Measurements from ENCODE around the gene TMEM242. TPM values are rescaled to one million over a fixed set of nuclear protein-coding genes. Genes with fewer than 3 reads are reported as not detected.

Gene TMEM242
- total RNA-seq, result 10 to 100 TPM; 10.1 to 10.8 TPM

DNA sequence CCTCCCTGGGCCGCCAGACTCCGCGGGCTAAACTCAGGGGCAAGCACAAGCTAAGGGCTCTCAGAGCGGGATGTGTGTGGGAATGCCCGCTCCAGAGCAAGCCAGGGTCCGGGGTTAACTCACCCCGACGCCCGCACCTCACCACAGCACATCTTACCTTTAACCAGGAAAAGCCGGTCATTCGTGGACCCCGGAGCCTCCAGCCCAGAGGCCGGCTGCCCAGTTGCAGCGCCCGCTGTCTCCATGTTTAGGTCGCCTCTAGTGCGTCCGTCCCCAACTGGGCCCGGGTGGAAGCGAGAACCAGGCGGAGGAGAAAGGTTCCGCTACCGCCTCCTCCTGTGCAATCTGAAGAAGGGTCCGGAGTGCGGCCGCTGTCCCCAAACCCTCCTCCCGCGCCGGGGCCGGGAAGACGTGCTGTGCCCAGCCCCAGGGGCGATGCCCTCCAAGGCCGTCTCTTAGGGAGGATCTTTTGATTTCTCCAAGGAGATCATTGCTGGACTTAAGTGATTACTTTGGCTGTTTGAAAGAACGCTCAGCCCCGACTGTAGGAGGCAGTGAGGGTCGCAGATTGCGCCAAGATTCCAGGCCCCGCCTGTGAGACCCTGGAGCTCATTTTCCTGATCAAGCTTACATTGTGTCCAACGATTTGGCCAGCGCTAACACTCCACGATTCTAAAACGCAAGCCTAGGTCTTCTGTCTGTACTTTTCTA is at the start of gene TMEM242:
TMEM242 (minus strand) TSS at position 265 of the 711 bp plus-strand sequence; CDS start at position 245, 20 bp downstream.
- peaks cover 5% of the 10 kb centered on the region for H3K27me3 Mint-ChIP-seq
- H3K4me3 Mint-ChIP-seq, result peak within 1 kb of the TSS; percentile 94
- DNase-seq, result peak; percentile 91
- H3K36me3 Mint-ChIP-seq (ENCODE audit: low read depth), result peaks cover 12% of the 10 kb centered on the region
- POLR2A ChIA-PET, result interaction anchor here (0.7 to 5.7 kb wide), 23 partner anchors 8 to 545 kb away, joined by 3 to 53 read pairs (median 4); partner anchors contain the start of gene ZDHHC14
- peaks cover 50% of the 10 kb centered on the region for H3K4me1 Mint-ChIP-seq
- peak within 1 kb of the TSS; percentile 81 for H3K27ac Mint-ChIP-seq
- no peaks in the 10 kb centered on the region for H3K9me3 Mint-ChIP-seq
- CTCF ChIA-PET, result interaction anchor here (0.7 to 4.5 kb wide), 9 partner anchors 9 to 343 kb away, joined by 3 to 39 read pairs (median 4); no protein-coding TSS in a partner anchor

DNA sequence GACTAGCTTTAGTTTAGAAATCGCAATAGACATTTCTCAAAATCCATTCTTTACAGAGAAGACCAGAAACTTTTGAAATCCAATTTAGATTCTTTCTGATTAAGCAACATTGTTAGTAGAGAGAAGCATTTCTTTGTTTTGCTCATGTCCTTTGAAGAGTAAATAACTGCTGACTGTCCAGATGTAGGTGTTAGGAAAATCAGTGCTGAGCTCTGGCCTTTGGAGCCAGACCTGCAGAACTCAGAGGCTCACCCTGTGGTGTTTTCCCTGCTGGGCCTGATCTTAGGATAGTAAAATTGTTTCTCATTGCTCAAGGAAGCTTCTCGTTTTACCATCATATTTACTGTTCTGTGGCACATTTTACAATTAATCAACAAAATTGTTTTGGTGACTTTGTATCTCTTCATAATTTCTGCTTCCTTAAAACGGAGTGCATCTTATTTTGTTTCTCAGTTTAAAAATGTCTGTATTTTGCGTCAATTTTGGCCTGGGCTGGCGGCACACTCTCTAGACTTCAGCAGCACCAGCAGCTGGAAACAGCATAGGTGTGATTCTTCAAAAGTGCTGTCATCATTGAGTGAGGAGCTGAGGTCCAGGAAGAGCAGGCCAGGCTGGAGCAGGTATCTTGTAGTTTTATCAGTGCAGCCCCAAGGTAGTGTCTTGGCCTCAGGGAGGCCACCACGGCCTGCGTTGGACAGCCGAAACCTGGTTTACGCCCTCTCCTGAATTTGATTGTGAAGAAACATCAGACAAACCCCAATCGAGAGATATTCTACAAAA is 49.4 kb upstream of the TMEM242 start:
- H3K27ac Mint-ChIP-seq, result no peak overlapping the region
- peaks cover 16% of the 10 kb centered on the region for H3K4me1 Mint-ChIP-seq
- no peak overlapping the region for H3K4me3 Mint-ChIP-seq
- H3K27me3 Mint-ChIP-seq, result peaks cover 33% of the 10 kb centered on the region
- no peaks in the 10 kb centered on the region for H3K9me3 Mint-ChIP-seq
- POLR2A ChIA-PET, result interaction anchor here (0.8 kb wide), 1 partner anchor 50 kb away, joined by 3 read pairs; no protein-coding TSS in a partner anchor
- no peak for DNase-seq
- H3K36me3 Mint-ChIP-seq (ENCODE audit: low read depth), result no peaks in the 10 kb centered on the region
- CTCF ChIA-PET, result no interaction called here

DNA sequence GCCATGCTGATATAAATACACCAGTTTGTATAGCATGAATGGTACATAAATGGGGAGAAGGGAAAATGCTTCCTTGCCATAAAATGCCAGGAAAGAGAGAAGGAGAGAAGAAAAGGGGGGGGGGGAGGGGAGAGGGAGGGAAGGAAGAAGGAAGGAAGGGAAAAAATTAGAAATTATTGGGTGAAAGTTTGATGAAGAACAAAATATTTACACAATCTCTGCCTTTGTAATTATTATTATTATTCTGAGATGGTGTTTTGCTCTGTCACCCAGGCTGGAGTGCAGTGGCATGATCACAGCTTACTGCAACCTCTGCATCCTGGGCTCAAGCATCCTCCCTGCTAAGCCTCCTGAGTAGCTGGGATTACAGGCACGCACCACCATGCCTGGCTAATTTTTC is 47.4 kb upstream of the TMEM242 start:
- ChIA-PET CTCF (interaction anchor here (1.0 kb wide), 2 partner anchors 9 kb away, joined by 3 read pairs; no protein-coding TSS in a partner anchor), POLR2A (interaction anchor here (1.5 to 3.5 kb wide), 2 partner anchors 9 to 47 kb away, joined by 5 to 17 read pairs; partner anchors contain the start of genes TMEM242 and ZDHHC14)
- Mint-ChIP-seq H3K36me3 (ENCODE audit: low read depth) (no peaks in the 10 kb centered on the region), H3K4me1 (peaks cover 14% of the 10 kb centered on the region), H3K27me3 (peaks cover 40% of the 10 kb centered on the region), H3K27ac (no peak overlapping the region), H3K4me3 (no peak overlapping the region), H3K9me3 (no peaks in the 10 kb centered on the region)
- DNase-seq, result no peak

- no peak overlapping the region for H3K4me3 Mint-ChIP-seq
- peaks cover 14% of the 10 kb centered on the region for H3K4me1 Mint-ChIP-seq
- ChIA-PET POLR2A (interaction anchor here (1.5 to 3.5 kb wide), 2 partner anchors 10 to 12 kb away, joined by 3 to 17 read pairs; partner anchors contain the start of gene ZDHHC14), CTCF (interaction anchor here (1.1 to 1.3 kb wide), 2 partner anchors 8 to 40 kb away, joined by 3 to 4 read pairs; no protein-coding TSS in a partner anchor)
- H3K27me3 Mint-ChIP-seq, result peaks cover 43% of the 10 kb centered on the region
- H3K27ac Mint-ChIP-seq, result no peak overlapping the region
- no peak for DNase-seq
- H3K9me3 Mint-ChIP-seq, result no peaks in the 10 kb centered on the region
- H3K36me3 Mint-ChIP-seq (ENCODE audit: low read depth), result no peaks in the 10 kb centered on the region
Measured at GRCh38 chr6:157368359-157369049, 45.2 kb upstream of the TMEM242 start.

- Mint-ChIP-seq H3K9me3 (no peaks in the 10 kb centered on the region), H3K27me3 (peaks cover 40% of the 10 kb centered on the region), H3K4me1 (peaks cover 14% of the 10 kb centered on the region), H3K27ac (no peak overlapping the region), H3K36me3 (ENCODE audit: low read depth) (no peaks in the 10 kb centered on the region), H3K4me3 (no peak overlapping the region)
- ChIA-PET CTCF (interaction anchor here (1.5 kb wide), 1 partner anchor 300 kb away, joined by 4 read pairs; no protein-coding TSS in a partner anchor), POLR2A (no interaction called here)
- DNase-seq, result no peak
Measured at GRCh38 chr6:157366648-157367047, 43.3 kb upstream of the TMEM242 start.

DNA sequence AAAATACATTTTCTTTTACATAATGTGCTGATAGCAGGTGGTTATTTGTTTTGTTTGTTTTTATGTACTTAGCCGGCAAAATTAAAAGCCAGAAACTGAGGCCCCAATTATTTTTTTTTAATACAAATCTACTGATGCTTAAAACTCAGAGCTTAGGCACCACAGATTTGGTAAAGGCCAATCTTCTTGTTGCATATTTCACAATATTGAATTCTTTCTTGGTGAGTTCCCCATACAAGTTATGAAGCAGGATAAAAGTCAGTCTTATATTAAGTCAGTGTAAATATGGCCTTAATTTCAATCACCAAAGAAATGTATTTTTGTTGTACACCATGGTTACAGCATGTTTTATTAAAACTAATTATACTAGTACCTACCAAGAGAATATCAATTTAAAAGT is 41.4 kb upstream of the TMEM242 start:
- no peak overlapping the region for H3K4me3 Mint-ChIP-seq
- CTCF ChIA-PET, result no interaction called here
- H3K4me1 Mint-ChIP-seq, result peaks cover 10% of the 10 kb centered on the region
- POLR2A ChIA-PET, result interaction anchor here (1.1 kb wide), 1 partner anchor 21 kb away, joined by 3 read pairs; no protein-coding TSS in a partner anchor
- no peak overlapping the region for H3K27ac Mint-ChIP-seq
- no peaks in the 10 kb centered on the region for H3K36me3 Mint-ChIP-seq (ENCODE audit: low read depth)
- H3K9me3 Mint-ChIP-seq, result no peaks in the 10 kb centered on the region
- peaks cover 32% of the 10 kb centered on the region for H3K27me3 Mint-ChIP-seq
- no peak for DNase-seq

DNA sequence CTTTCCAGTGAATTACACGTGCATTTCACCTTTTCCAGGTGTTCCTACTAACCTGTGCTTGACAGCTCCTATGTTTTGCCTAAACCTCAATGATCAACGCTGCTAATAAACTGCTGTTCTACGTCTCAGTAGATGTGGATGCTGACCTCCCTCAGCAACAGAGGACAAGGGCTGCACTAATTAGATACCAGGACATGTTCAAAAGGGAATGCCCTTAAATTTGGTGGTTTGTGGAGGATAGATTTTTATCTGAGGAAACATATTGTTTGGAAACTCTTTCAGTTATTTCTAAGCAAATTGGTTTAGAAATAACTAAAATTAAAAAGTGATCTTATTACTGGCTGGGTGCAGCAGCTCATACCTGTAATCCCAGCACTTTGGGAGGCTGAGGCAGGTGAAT is 38.6 kb upstream of the TMEM242 start:
- Mint-ChIP-seq H3K27ac (no peak overlapping the region), H3K36me3 (ENCODE audit: low read depth) (no peaks in the 10 kb centered on the region), H3K4me3 (no peak overlapping the region), H3K4me1 (no peaks in the 10 kb centered on the region), H3K9me3 (no peaks in the 10 kb centered on the region), H3K27me3 (peaks cover 30% of the 10 kb centered on the region)
- ChIA-PET CTCF (no interaction called here), POLR2A (interaction anchor here (1.9 kb wide), 1 partner anchor 18 kb away, joined by 8 read pairs; no protein-coding TSS in a partner anchor)
- DNase-seq, result no peak

GRCh38 chr6:157358287-157358686 is 35.0 kb upstream of the TMEM242 start:
- ChIA-PET POLR2A (no interaction called here), CTCF (interaction anchor here (0.7 to 1.1 kb wide), 2 partner anchors 30 to 44 kb away, joined by 3 to 5 read pairs; no protein-coding TSS in a partner anchor)
- Mint-ChIP-seq H3K27ac (no peak overlapping the region), H3K27me3 (peaks cover 29% of the 10 kb centered on the region), H3K9me3 (no peaks in the 10 kb centered on the region), H3K4me1 (no peaks in the 10 kb centered on the region), H3K36me3 (ENCODE audit: low read depth) (no peaks in the 10 kb centered on the region), H3K4me3 (no peak overlapping the region)
- DNase-seq, result no peak

DNA sequence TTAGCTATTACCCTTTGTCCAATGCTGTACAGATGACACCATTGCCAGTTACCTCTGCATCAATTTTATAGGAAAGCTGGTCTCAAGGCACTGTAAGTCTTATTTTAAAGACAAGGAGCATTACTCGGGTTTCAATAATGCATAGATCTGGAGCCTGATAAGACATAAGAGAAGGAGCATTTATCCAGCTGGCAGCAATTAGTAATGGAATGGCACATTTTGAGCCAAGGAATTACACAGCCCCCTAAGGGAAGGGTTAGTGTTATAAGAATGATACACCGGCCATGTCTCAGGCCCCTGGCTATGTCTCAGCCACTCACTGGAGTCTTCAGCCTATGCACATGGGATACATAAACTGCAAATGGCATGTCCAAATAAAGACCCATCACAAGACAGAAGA is 23.1 kb upstream of the TMEM242 start:
- H3K4me3 Mint-ChIP-seq, result no peak overlapping the region
- ChIA-PET CTCF (no interaction called here), POLR2A (no interaction called here)
- DNase-seq, result no peak
- no peaks in the 10 kb centered on the region for H3K9me3 Mint-ChIP-seq
- H3K27me3 Mint-ChIP-seq, result peaks cover 67% of the 10 kb centered on the region
- H3K4me1 Mint-ChIP-seq, result no peaks in the 10 kb centered on the region
- H3K36me3 Mint-ChIP-seq (ENCODE audit: low read depth), result no peaks in the 10 kb centered on the region
- H3K27ac Mint-ChIP-seq, result no peak overlapping the region

DNA sequence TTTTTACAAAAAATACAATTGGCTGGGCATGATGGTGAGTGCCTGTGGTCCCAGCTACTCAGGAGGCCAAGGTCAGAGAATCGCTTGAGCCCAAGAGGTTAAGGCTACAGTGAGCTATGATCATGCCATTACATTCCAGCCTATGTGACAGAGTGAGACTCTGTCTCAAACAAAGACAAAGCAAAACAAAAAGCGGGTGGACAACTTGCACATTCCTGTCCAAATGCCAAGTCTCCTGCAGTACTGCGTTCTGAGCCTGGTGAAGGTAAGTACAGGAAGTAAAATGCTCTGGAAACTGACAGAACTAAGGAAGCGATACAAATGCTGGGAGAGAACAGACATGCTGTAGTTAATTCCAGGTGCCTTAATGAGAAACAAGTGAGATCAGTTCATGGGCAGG is 20.4 kb upstream of the TMEM242 start:
- ChIA-PET POLR2A (interaction anchor here (0.9 to 1.2 kb wide), 2 partner anchors 21 to 36 kb away, joined by 3 read pairs; no protein-coding TSS in a partner anchor), CTCF (interaction anchor here (1.0 to 1.5 kb wide), 2 partner anchors 9 to 10 kb away, joined by 3 read pairs; no protein-coding TSS in a partner anchor)
- Mint-ChIP-seq H3K27ac (no peak overlapping the region), H3K36me3 (ENCODE audit: low read depth) (no peaks in the 10 kb centered on the region), H3K9me3 (no peaks in the 10 kb centered on the region), H3K27me3 (peaks cover 70% of the 10 kb centered on the region), H3K4me3 (no peak overlapping the region), H3K4me1 (no peaks in the 10 kb centered on the region)
- DNase-seq, result no peak

DNA sequence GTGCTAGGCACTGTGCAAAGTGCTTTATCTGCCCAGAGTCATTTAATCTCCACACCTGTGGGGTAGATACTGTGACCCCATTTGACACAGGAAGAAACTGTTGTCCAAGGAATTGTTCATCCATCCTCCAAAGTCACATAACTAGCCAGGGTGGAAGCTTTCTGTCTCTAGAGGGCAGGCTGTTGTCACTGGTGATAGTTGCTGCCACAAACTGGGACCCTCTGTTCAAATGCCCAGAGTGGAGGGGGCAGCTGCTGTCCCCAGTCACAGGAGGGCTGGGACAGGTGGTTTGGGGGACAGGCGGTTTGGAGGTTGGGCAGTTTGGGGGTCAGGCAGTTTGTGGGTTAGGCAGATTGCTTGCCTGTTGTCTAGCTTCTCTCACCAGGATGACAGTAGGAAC is 16.1 kb upstream of the TMEM242 start:
- CTCF ChIA-PET, result interaction anchor here (1.1 kb wide), 1 partner anchor 274 kb away, joined by 3 read pairs; no protein-coding TSS in a partner anchor
- H3K4me3 Mint-ChIP-seq, result no peak overlapping the region
- peaks cover 2% of the 10 kb centered on the region for H3K4me1 Mint-ChIP-seq
- peaks cover 56% of the 10 kb centered on the region for H3K27me3 Mint-ChIP-seq
- POLR2A ChIA-PET, result no interaction called here
- H3K9me3 Mint-ChIP-seq, result no peaks in the 10 kb centered on the region
- no peak for DNase-seq
- no peaks in the 10 kb centered on the region for H3K36me3 Mint-ChIP-seq (ENCODE audit: low read depth)
- no peak overlapping the region for H3K27ac Mint-ChIP-seq

GRCh38 chr6:157337751-157338150 is 14.4 kb upstream of the TMEM242 start:
- Mint-ChIP-seq H3K27ac (no peak overlapping the region), H3K9me3 (no peaks in the 10 kb centered on the region), H3K4me3 (no peak overlapping the region), H3K36me3 (ENCODE audit: low read depth) (no peaks in the 10 kb centered on the region), H3K4me1 (peaks cover 2% of the 10 kb centered on the region), H3K27me3 (peaks cover 54% of the 10 kb centered on the region)
- ChIA-PET POLR2A (interaction anchor here (0.8 kb wide), 1 partner anchor 15 kb away, joined by 3 read pairs; the partner anchor contains the start of gene TMEM242), CTCF (interaction anchor here (1.3 to 9.1 kb wide), 3 partner anchors 12 to 329 kb away, joined by 3 to 88 read pairs (median 25); no protein-coding TSS in a partner anchor)
- DNase-seq, result no peak

Measured in activated CD4-positive, alpha-beta memory T cell treated with anti-CD3 and anti-CD28 coated beads, Interleukin-2, amount 10 ng/mL, durations not matched to agents 7 days and 5 days (primary cell).